DND-41 (cell line): ENCODE measurements around the gene PCDHGA7.

Experiments used
- EZH2 ChIP-seq: IDR thresholded peaks from 3 replicates; pipeline ENCODE4 v1.6.1; 2012; ENCODE audit warnings: borderline replicate concordance, low read depth, mild to moderate bottlenecking, moderate library complexity, low read length, inconsistent platforms; ENCODE audit not compliant: severe bottlenecking
- TF ChIP-seq, protein P1 (sequence below): IDR thresholded peaks from 2 replicates; pipeline ENCODE4 v1.5.1; 2012; ENCODE audit warnings: borderline replicate concordance, low read length, moderate library complexity, mild to moderate bottlenecking; ENCODE audit not compliant: poor library complexity, severe bottlenecking; ENCODE audit errors: extremely low read depth

DNA sequence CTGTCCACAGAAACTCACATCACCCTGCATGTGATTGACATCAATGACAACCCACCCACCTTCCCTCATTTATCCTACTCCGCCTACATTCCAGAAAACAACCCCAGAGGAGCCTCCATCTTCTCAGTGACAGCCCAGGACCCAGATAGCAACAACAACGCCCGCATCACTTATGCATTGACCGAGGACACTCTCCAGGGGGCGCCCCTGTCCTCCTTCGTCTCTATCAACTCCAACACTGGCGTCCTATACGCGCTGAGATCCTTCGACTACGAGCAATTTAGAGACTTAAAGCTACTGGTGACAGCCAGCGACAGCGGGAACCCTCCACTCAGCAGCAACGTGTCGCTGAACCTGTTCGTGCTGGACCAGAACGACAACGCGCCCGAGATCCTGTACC, 37.2 kb upstream of the PCDHGA7 start:
- TF ChIP-seq, protein P1, sequence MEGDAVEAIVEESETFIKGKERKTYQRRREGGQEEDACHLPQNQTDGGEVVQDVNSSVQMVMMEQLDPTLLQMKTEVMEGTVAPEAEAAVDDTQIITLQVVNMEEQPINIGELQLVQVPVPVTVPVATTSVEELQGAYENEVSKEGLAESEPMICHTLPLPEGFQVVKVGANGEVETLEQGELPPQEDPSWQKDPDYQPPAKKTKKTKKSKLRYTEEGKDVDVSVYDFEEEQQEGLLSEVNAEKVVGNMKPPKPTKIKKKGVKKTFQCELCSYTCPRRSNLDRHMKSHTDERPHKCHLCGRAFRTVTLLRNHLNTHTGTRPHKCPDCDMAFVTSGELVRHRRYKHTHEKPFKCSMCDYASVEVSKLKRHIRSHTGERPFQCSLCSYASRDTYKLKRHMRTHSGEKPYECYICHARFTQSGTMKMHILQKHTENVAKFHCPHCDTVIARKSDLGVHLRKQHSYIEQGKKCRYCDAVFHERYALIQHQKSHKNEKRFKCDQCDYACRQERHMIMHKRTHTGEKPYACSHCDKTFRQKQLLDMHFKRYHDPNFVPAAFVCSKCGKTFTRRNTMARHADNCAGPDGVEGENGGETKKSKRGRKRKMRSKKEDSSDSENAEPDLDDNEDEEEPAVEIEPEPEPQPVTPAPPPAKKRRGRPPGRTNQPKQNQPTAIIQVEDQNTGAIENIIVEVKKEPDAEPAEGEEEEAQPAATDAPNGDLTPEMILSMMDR, result no peak
- TF ChIP-seq EZH2, result no peak
